T-helper 1 cell (primary cell): ENCODE measurements around the gene KCNH1.
"Not testable (repeated sequence)": the region's sequence is repeated elsewhere in the genome, so short reads cannot be mapped to it uniquely, and the experiment has no call there.

Experiments used
- DNase-seq, 5 donors: peaks; one replicate each; pipeline ENCODE4 v3.0.0-alpha.2; 2012 to 2020

The KCNH1 gene

GRCh38 chr1:211099393-211099792, 34.6 kb downstream of the KCNH1 start:
- DNase-seq = no peak

GRCh38 chr1:211095381-211095780, 38.6 kb downstream of the KCNH1 start:
- no peak for DNase-seq

DNA sequence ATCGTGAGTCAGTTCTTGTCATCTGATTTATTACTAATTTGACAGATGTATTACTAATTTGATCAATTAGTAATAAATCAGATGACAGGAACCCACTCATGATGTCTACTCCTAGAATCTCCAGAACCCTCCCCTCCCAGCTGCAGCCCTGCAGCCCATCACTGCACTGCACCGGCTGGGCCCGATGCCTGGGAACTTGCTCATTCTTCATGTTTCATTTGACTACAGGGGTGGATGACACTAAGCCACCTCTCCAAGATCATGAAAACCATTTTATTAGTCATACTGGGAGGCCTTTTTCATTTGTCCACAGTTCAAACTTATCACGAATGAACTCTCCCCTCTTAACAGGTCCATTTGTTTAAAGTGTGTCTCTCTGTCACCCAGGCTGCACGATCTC, 41.0 kb downstream of the KCNH1 start:
- DNase-seq = no peak

GRCh38 chr1:211091867-211092266, 42.1 kb downstream of the KCNH1 start:
- DNase-seq = no peak

DNA sequence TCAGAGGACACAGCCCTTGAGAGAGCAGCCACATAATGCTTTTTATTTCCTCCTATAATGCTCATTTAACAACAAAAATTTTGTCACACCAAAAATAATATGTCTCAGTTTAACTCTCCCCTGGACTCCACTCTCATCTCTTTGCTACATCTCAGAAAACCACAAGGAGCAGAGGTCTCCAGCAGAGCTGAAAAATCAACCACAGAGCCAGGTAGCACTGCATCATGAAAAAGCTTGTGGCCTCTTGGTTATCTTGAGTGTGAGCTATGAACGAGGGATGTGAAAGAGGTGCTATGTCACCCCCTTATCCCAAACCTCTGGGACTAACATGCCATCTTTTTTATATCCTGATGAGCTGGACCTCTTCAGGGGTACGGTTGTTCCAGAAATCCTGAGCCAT, 44.4 kb downstream of the KCNH1 start:
- no peak for DNase-seq

- no peak for DNase-seq
These were observed 45.8 kb downstream of the KCNH1 start for GRCh38 chr1:211088156-211088555.

DNA sequence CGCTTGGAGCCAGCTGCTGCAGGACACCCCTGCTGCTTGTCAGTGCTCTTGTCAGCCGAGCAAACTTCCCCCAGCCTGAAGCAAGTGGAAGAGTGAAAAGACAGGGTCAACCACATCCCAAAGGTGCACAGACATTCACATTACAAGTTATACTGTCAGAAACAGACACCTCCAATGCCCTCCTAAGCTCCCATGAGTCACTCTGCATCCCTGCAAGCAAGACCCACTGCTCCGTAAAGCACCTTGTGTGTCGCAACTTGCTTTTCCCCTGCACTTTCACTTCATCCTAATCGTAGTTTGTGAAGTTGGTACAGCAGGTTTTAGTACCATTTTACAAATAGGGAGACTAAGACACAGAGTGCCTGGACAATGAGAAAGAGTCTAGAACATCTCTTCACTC, 51.1 kb downstream of the KCNH1 start:
- no peak for DNase-seq

GRCh38 chr1:211081447-211081846, 52.5 kb downstream of the KCNH1 start:
- DNase-seq = not testable (repeated sequence)

GRCh38 chr1:211068976-211069375, 65.0 kb downstream of the KCNH1 start:
- no peak for DNase-seq

DNA sequence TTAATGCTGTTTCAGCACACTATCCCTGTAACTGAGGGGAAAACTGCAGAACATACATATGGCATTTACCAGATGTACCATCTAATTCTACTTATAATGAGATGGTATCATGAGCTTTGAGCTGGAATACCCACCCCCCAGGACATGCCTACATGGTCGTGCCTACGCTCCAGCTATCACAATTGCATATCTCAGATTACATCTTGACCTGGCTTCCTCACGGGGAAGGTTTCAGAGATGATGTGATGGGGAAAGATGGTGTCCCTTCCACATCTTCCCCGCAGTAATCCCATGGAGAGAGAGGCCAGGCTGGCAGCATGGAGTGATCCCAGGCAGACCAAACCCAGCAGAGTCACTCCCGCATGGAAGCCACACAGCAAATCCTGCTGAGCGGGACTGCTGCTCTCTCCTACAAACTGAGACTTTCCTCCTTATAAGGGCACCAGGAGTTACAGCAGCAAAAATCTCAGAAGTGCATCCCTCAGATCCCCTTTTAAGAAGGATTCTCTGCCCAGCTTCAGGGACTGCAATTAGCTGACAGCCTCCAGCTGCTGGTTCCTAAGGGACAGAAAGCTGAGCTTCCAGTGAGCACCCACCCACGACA, 67.1 kb downstream of the KCNH1 start:
- DNase-seq = no peak

DNA sequence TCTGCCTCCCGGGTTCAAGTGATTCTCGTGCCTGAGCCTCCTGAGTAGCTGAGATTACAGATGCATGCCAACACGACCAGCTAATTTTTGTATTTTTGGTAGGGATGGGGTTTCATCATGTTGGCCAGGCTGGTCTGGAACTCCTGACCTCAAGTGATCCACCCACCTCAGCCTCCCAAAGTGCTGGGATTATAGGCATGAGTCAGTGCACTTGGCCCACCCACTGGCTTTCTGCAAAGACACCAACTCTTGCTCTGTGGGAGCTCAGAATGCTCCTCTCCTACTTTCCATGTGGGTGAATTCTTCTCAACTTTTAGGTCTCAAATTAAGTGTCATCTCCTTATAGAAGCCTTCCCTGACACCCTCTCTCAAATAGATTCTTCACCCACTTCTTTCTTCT, 92.1 kb downstream of the KCNH1 start:
- DNase-seq = not testable (repeated sequence)

GRCh38 chr1:211037095-211037494, 96.9 kb downstream of the KCNH1 start:
- DNase-seq = no peak

DNA sequence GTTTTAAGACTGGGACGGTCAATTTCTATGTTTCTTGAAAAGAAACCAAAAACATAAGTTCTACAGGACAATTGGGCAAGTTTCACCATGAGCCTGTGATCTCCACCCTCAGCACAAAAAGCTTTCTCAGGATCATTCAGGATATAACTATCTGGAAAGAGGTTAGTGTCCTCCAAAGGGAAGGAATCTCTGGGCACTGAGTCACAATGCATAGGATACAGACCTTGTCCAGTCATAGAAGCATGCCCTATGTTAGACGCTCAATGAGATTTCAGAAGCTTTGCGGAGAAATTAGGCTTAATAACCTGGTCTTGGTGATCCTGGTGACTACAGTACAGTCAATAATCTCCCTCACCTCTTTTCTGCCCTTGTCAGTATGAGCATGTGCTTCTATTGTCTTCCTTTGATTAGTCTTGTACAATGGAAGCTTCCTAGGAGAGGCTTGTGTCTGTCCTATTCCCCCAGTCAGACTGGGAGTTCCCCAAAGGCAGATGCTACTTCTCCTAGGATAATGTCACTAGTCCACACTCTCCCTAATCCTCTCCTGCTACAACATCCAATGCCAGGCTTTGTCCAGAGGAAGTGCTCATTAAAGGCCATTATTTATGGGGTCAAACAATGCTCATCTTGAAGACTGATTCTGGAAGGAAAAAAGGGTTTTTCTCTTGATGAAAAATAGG, 97.4 kb downstream of the KCNH1 start:
- no peak for DNase-seq

- no peak for DNase-seq
These were observed 98.0 kb downstream of the KCNH1 start for GRCh38 chr1:211035821-211036380.

DNA sequence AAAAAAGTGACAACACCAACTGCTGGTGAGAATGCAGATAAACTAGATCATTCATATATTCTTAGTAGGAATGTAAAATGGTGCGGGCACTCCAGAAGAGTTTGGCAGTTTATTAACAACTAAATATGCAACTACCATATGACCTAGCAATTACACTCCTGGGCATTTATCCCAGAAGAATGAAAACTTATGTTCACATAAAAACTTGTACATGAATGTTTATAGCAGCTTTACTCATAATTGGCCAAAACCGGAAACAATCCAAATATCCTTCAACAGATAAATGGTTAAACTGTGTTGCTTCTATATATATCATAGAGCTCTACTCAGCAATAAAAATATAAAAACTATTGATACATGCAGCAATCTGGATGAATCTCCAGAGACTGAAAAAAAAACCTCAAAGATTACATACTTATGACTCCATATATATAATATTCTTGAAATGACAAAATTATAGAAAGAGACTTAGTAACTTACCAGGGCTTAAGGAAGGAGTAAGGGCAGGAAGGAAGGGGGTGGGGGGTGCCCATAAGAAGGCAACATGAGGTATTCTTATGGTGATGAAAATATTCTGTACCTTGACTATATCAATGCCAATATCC, 99.9 kb downstream of the KCNH1 start:
- no peak for DNase-seq

GRCh38 chr1:211024901-211025300, 109.0 kb downstream of the KCNH1 start:
- DNase-seq = no peak

DNA sequence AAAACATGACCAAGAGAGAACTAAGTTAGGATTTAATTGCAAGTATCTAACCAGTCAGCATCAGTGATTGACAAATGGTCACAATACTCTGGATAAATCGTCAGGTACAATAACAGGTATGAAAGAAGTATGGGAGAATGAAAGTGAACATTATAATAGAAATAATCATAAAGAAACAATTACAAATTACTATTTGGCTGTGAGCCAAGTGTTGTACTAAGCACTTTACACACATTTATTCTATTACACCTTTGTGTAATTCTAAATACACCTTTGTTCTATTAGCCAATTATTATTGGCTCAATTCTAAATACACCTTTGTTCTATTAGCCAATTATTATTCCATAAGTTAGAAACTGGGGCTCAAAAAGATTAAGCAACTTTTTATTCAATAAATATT, 114.7 kb downstream of the KCNH1 start:
- DNase-seq = no peak

- no peak for DNase-seq
These were observed 115.3 kb downstream of the KCNH1 start for GRCh38 chr1:211018690-211019089.

GRCh38 chr1:211017075-211017718, 116.8 kb downstream of the KCNH1 start:
- no peak for DNase-seq

DNA sequence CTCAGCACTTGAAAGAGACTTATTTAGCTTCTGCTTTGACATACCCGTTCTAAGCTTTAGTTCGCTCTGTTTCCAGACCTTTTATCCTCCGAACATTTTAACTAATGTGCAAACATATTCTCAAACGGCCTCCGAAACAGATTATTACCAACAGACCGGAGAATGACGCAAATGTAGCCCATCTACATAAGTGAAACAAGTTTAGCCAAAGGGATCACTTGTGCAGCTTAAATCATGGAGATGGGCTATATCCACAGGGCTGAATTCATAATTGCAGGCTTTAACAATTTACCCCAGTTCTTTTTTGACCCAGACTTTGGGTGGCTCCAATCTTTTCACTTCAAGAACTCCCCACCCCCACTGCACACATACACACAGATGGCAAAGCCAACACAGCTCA, 119.7 kb downstream of the KCNH1 start:
- no peak for DNase-seq

- no peak for DNase-seq
These were observed 120.4 kb downstream of the KCNH1 start for GRCh38 chr1:211013346-211014240.

DNA sequence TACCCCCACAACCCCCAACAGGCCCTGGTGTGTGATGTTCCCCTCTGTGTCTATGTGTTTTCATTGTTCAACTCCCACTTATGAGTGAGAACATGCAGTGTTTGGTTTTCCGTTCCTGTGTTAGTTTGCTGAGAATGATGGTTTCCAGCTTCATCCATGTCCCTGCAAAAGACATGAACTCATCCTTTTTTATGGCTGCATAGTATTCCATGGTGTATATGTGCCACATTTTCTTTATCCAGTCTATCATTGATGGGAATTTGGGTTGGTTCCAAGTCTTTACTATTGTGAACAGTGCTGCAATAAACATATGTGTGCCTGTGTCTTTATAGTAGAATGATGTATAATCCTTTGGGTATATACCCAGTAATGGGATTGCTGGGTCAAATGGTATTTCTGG, 122.8 kb downstream of the KCNH1 start:
- not testable (repeated sequence) for DNase-seq

DNA sequence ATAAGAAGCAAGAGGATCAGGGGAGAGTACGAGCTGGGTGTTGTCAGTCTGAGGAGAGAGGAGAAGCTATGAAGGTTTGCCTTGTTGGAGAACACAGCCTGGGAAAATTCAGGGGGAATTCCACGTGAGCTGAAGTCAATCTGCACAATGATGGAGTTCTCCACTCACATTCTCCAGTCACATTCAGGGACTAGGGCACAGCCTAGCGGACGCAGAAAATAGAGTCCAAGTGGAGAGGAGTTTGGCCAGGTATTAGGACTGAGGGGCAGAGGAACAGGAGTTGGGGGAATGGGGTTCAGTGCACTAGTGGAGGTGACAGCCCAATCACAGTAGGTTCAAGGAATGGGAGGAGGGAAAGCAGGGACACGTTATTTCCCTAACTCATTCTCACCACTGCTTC, 124.0 kb downstream of the KCNH1 start:
- no peak for DNase-seq
